ENCODE data around the gene ADCY1.

- TF ChIP-seq CTCF (conservative IDR thresholded peaks at IDR 0.05 in 1 of 2, IDR thresholded peaks at IDR 0.05 in 1 of 2; ENCODE audit: low read depth in 1 of 2, low read length in 2 of 2) (no peak), EZH2 (IDR thresholded peaks at IDR 0.05; ENCODE audit: low read length, missing control alignments) (no peak)
Measured at GRCh38 chr7:45683556-45684148, 109.5 kb downstream of the ADCY1 start.
